Glutamatergic neuron (in vitro differentiated cells): Measurements from ENCODE around the gene AGBL5. TPM values are rescaled to one million over a fixed set of nuclear protein-coding genes. Genes with fewer than 3 reads are reported as not detected.

Source experiments
- DNase-seq: peaks from one replicate; pipeline ENCODE4 v3.0.0; 2022
- H3K27ac Mint-ChIP-seq: one replicate; pipeline ENCODE4 v1.8.0; 2020; ENCODE audit warnings: mild to moderate bottlenecking, mixed read lengths, inconsistent platforms; ENCODE audit not compliant: unreplicated experiment
- H3K27me3 Mint-ChIP-seq: one replicate; pipeline ENCODE4 v1.8.0; 2020; ENCODE audit warnings: mild to moderate bottlenecking, moderate library complexity, mixed read lengths, inconsistent platforms; ENCODE audit not compliant: unreplicated experiment
- H3K36me3 Mint-ChIP-seq: one replicate; pipeline ENCODE4 v1.8.0; 2020; ENCODE audit warnings: mild to moderate bottlenecking, mixed read lengths, inconsistent platforms; ENCODE audit not compliant: unreplicated experiment
- H3K4me1 Mint-ChIP-seq: one replicate; pipeline ENCODE4 v1.8.0; 2020; ENCODE audit warnings: mild to moderate bottlenecking, low read depth, mixed read lengths, inconsistent platforms; ENCODE audit not compliant: unreplicated experiment
- H3K4me3 Mint-ChIP-seq: one replicate; pipeline ENCODE4 v1.8.0; 2020; ENCODE audit warnings: mild to moderate bottlenecking, mixed read lengths, inconsistent platforms; ENCODE audit not compliant: unreplicated experiment
- H3K9me3 Mint-ChIP-seq: one replicate; pipeline ENCODE4 v1.8.0; 2020; ENCODE audit warnings: mild to moderate bottlenecking, moderate library complexity, mixed read lengths, inconsistent platforms; ENCODE audit not compliant: unreplicated experiment
- total RNA-seq: library from RNA; stranded (reverse); fragmentation: NEBNext Ultra II Directional; extraction: Animal tissue kit (Norgen Biotek cat#: 25700); gene quantifications from one replicate; pipeline ENCODE4 v1.2.1, GENCODE V29; 2021; ENCODE audit not compliant: unreplicated experiment
- TF ChIP-seq, protein P1 (sequence below): fragments of 200-600 bp; sonication (generic); IDR thresholded peaks from one replicate; pipeline ENCODE4 v1.5.0; 2021; ENCODE audit not compliant: partially characterized antibody, unreplicated experiment

Gene AGBL5
- total RNA-seq, 1 donor from 2014 or later: 17.3 TPM

DNA sequence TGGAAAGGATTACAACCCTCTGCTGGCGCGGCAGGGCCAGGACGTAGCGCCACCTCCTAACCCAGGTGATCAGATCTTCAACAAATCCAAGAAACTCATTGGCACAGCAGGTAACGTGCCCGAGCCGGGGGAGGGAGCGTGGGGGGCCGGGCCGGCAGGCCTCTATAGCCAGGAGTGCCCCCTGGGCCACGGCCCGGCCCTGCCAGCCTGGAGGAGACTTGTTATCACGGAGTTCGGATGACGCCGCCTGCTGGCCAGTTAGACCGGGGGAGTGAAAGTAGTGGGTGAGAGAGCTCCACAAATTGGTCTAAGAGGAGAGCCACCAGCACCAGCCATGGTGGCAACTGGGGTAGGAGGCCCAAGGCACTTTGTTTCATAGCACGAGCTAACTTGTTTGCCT is 27.3 kb upstream of the AGBL5 start:
- TF ChIP-seq, protein P1, sequence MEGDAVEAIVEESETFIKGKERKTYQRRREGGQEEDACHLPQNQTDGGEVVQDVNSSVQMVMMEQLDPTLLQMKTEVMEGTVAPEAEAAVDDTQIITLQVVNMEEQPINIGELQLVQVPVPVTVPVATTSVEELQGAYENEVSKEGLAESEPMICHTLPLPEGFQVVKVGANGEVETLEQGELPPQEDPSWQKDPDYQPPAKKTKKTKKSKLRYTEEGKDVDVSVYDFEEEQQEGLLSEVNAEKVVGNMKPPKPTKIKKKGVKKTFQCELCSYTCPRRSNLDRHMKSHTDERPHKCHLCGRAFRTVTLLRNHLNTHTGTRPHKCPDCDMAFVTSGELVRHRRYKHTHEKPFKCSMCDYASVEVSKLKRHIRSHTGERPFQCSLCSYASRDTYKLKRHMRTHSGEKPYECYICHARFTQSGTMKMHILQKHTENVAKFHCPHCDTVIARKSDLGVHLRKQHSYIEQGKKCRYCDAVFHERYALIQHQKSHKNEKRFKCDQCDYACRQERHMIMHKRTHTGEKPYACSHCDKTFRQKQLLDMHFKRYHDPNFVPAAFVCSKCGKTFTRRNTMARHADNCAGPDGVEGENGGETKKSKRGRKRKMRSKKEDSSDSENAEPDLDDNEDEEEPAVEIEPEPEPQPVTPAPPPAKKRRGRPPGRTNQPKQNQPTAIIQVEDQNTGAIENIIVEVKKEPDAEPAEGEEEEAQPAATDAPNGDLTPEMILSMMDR: peak; percentile 15
- peaks cover 3% of the 10 kb centered on the region for H3K27me3 Mint-ChIP-seq
- H3K4me1 Mint-ChIP-seq: peaks cover 12% of the 10 kb centered on the region
- H3K36me3 Mint-ChIP-seq: peaks cover 7% of the 10 kb centered on the region
- H3K27ac Mint-ChIP-seq: no peak overlapping the region
- peaks cover 5% of the 10 kb centered on the region for H3K9me3 Mint-ChIP-seq
- DNase-seq: peak; percentile 52
- no peak overlapping the region for H3K4me3 Mint-ChIP-seq

DNA sequence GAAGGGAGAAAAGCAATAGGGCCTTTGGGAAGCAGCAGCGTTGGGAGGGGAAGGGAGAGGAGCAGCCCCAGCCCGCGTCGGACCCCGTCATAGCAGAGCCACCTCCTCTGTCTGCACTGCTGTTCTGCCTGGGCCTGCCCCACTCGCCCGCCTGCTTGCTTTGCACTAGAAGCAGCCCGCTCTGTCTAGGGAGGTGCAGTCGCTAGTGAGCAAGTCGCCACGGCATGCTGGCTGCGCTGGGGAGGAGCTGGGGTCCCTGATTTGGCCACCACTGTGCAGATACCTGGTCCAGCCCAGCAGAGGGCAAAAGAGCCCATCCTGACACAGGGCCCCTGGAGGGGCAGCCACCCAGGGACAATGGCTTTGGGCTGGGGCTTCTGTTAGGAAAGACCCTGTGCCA is 26.7 kb upstream of the AGBL5 start:
- TF ChIP-seq, protein P1: no peak
- Mint-ChIP-seq H3K27me3 (peaks cover 2% of the 10 kb centered on the region), H3K36me3 (peaks cover 7% of the 10 kb centered on the region), H3K4me1 (peaks cover 8% of the 10 kb centered on the region), H3K9me3 (peaks cover 7% of the 10 kb centered on the region), H3K4me3 (no peak overlapping the region), H3K27ac (no peak overlapping the region)
- DNase-seq: no peak

DNA sequence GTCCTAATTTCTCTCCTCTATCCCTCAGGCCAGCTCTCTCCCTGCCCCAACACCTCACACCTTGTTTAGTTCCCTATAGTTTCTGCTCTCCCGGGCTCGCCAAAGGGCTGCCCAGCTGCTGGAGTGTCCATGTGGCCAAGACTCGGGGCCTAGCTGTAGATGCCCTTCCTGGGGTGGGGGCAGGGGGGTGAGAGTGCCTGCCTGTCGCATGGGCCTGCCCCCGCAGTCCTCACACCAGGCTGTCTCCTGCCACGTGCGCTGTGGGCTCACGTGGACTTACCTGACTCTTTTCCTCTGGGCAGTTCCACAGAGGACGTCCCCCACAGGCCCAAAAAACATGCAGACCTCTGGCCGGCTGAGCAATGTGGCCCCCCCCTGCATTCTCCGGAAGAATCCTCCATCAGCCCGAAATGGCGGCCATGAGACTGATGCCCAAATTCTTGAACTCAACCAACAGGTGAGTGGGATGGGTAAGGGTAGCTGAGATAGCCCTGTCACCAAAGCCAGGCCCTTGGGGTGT is 26.1 kb upstream of the AGBL5 start:
- no peak overlapping the region for H3K27ac Mint-ChIP-seq

DNA sequence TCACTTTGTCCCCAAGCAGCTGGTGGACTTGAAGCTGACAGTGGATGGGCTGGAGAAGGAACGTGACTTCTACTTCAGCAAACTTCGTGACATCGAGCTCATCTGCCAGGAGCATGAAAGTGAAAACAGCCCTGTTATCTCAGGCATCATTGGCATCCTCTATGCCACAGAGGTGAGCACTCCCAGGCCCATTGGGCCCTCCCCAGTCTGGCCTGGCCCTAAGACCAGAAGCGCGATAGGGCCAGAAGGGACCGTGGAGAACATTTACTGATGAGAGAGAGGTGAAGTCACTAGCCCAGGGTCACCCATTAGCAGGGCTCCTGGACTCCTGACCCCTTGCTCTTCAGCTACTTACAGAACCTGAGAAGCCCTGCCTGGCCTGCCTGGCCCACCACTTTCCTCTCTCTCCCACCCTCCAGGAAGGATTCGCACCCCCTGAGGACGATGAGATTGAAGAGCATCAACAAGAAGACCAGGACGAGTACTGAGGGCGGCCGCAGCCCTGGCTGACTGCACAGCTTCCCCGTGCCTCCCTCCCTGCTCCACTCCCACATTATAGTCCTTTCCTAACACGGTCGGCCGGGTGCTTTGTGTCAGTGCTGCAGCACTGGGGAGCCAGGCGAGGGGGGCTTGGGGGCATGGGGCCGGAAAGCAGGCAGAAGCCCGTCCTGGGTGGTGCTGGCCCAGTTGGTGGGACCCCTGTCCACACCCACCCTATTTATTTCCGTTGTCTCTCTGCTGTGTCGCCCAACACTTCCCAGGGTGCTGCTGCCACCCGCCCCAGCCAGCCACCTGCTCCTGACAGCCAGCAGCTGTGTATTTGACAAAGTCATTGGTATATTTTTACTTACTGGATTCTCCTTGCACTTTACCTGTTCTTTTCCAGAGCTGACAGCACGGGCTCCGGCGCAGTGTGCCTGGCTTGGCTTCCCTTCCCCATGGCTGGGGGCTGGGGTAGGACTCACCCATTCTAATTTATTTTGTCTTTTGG is 25.3 kb upstream of the AGBL5 start:
- Mint-ChIP-seq H3K4me3 (no peak overlapping the region), H3K4me1 (no peaks in the 10 kb centered on the region), H3K36me3 (peaks cover 7% of the 10 kb centered on the region), H3K27ac (no peak overlapping the region), H3K27me3 (peaks cover 4% of the 10 kb centered on the region), H3K9me3 (peaks cover 5% of the 10 kb centered on the region)
- TF ChIP-seq, protein P1: no peak
- no peak for DNase-seq

More for the DNA sequence above, 26.1 kb upstream of the AGBL5 start:
- Mint-ChIP-seq H3K9me3 (peaks cover 7% of the 10 kb centered on the region), H3K4me1 (peaks cover 4% of the 10 kb centered on the region), H3K27me3 (peaks cover 2% of the 10 kb centered on the region), H3K4me3 (no peak overlapping the region), H3K36me3 (peaks cover 7% of the 10 kb centered on the region)
- TF ChIP-seq, protein P1: no peak
- no peak for DNase-seq

DNA sequence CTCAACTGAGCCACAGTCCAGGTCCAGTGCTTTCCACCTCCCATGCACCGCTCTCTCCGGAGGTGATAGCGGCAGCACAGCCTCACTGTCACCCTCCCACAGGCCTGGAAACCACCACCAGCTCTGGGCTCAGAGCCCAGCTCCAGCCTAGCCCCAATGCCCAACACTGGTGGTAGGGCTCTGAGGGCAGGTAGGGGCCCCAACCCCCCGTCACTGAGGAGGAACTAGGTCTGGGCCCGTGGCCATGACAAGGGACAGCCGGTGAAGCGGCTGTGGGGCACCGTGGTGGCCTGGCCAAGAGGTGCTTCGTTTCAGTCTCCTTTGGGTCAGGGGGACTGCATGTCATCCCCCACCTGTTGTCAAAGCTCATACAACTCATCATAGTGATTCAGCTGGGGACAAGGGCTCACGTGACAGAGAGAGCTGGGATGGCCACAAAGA is 24.2 kb upstream of the AGBL5 start:
- Mint-ChIP-seq H3K27me3 (peaks cover 4% of the 10 kb centered on the region), H3K36me3 (peaks cover 7% of the 10 kb centered on the region), H3K27ac (no peak overlapping the region), H3K4me3 (no peak overlapping the region), H3K4me1 (peaks cover 2% of the 10 kb centered on the region), H3K9me3 (peaks cover 7% of the 10 kb centered on the region)
- no peak for DNase-seq
- TF ChIP-seq, protein P1: no peak
